OCI-LY3 (cell line): ENCODE results near the gene CUL7.

Source experiments
- EZH2phosphoT487 ChIP-seq: fragments of 200-600 bp; shearing (Covaris generic); IDR thresholded peaks from 2 replicates; pipeline ENCODE4 v1.6.1; 2018; ENCODE audit warnings: antibody characterized with exemption, mixed run types, low read depth
- TF ChIP-seq, protein P1 (sequence below): fragments of 200-600, 300-600 bp; sonication (generic); IDR thresholded peaks from 2 replicates; pipeline ENCODE4 v1.5.1; 2014; ENCODE audit warnings: antibody characterized with exemption, low read length, low read depth

- TF ChIP-seq, protein P1, sequence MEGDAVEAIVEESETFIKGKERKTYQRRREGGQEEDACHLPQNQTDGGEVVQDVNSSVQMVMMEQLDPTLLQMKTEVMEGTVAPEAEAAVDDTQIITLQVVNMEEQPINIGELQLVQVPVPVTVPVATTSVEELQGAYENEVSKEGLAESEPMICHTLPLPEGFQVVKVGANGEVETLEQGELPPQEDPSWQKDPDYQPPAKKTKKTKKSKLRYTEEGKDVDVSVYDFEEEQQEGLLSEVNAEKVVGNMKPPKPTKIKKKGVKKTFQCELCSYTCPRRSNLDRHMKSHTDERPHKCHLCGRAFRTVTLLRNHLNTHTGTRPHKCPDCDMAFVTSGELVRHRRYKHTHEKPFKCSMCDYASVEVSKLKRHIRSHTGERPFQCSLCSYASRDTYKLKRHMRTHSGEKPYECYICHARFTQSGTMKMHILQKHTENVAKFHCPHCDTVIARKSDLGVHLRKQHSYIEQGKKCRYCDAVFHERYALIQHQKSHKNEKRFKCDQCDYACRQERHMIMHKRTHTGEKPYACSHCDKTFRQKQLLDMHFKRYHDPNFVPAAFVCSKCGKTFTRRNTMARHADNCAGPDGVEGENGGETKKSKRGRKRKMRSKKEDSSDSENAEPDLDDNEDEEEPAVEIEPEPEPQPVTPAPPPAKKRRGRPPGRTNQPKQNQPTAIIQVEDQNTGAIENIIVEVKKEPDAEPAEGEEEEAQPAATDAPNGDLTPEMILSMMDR: no peak
- no peak for TF ChIP-seq EZH2phosphoT487
Observed at GRCh38 chr6:43011207-43011606, 42.4 kb downstream of the CUL7 start.
